ENCODE measurements around the gene TMEM225B.

- TF ChIP-seq CTCF (IDR thresholded peaks at IDR 0.05 in 4 of 5, conservative IDR thresholded peaks at IDR 0.05 in 1 of 5) = no peak
- TF ChIP-seq POLR2A (IDR thresholded peaks at IDR 0.05) = no peak
Measured at GRCh38 chr7:99605527-99605926, 7.5 kb downstream of the TMEM225B start.
